HG03469 (cell line): ENCODE results near the gene IFI6.
A peak's percentile ranks its signal among the peaks of the same experiment; 100 is the strongest.
"Not testable (repeated sequence)": the region's sequence is repeated elsewhere in the genome, so short reads cannot be mapped to it uniquely, and the experiment has no call there.

Experiments used
- ATAC-seq: cut with Tn5 transposase; IDR thresholded peaks from one replicate; pipeline ENCODE4 v1.9.1; 2021; ENCODE audit warnings: mild to moderate bottlenecking, moderate library complexity, moderate number of reproducible peaks; ENCODE audit not compliant: unreplicated experiment

IFI6 gene

GRCh38 chr1:27652111-27652864 lies 19.7 kb downstream of the IFI6 start:
- ATAC-seq, result no peak

GRCh38 chr1:27650539-27651175 lies 21.3 kb downstream of the IFI6 start:
- ATAC-seq, result no peak

- no peak for ATAC-seq
Observed at GRCh38 chr1:27650171-27650538, 21.8 kb downstream of the IFI6 start.

GRCh38 chr1:27649306-27649635 lies 22.7 kb downstream of the IFI6 start:
- no peak for ATAC-seq

- ATAC-seq, result no peak
Observed at GRCh38 chr1:27648602-27649305, 23.2 kb downstream of the IFI6 start.

DNA sequence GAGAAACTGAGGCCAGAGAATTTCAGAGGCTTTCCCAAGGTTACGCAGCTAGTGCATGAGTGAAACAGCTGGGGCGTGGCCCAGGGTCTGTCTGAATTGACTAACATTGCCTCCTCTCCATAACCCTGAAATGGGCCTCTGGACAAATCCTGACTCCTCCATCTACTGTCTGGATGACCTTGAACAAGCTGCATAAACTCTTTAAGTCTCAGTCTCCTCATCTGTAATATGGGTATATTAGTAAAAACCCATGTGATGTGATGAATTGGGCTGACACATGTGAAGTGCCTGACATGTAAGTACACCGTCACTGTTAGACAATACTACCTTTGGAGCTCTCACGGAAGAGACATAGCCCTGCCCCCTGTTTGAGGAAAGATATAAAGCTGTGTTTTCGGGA lies 24.7 kb downstream of the IFI6 start:
- ATAC-seq, result no peak

- no peak for ATAC-seq
Observed at GRCh38 chr1:27646676-27647075, 25.3 kb downstream of the IFI6 start.

- no peak for ATAC-seq
Observed at GRCh38 chr1:27645071-27645415, 26.9 kb downstream of the IFI6 start.

DNA sequence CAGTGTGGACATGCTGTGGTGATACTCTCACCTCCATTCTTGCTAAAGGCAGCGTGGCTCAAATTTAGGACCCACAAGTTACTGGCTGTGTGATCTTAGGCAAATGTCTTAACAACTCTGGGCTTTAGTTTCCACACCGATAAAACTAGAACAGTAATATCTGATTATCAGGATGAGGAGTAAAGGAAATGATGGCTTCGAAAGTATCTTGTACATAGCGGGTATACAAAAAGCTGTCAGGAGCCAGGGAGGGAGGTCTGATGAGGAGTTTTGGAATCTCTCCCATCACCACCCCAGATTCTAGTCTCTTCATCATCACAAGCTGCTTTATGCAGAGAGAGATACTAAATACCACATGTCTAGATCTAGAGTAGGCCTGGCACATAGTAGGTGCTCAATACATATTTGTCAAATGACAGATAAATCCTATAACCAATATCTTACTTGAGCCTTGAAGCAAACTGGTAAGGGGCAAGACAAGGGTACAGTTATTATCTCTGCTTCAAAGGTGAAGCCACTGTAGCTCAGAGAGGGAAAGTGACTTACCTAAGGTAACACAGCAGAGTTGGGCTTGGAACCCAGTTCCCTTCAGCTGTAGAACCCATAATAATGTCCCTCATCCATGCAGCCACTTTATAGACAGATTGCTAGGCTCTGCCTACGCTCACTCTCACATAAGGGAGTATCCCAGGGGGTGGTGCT lies 27.5 kb downstream of the IFI6 start:
- ATAC-seq, result no peak

DNA sequence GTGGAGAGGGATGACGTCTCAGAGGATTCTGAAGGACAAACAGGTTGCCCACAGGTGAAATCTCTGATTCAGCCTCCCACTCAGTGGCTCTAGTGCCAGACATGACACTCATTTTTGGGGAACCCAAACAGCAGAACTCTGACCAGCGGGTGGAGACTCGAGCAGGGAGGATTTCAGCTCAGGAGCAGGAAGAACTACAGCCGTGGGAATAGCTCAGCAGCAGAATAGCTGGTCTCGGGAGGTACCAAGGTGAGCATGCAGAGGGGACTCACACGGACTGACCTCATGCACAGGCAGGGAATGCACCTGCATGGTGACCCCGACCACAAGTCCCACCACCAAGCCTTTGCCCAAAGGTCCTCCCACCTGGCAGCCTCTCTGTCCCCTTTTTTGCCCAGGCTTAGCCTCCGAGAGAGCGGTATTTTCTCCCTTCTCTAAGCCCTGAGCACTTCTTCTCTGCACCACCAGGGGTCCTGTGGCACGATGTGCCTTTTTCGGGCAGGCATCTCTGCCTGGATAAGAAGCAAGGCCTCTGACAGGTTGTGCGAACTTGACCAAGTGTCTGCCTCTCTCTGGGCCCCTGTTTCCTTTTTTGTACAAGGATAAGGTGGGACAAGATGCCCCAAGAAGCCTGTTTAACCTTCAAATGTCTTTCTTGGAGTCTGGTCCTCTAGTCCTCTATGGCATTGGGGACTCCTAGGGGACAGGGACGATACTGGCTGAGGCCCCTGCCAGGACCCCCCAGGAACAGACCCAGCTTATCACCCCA lies 28.2 kb downstream of the IFI6 start:
- no peak for ATAC-seq

DNA sequence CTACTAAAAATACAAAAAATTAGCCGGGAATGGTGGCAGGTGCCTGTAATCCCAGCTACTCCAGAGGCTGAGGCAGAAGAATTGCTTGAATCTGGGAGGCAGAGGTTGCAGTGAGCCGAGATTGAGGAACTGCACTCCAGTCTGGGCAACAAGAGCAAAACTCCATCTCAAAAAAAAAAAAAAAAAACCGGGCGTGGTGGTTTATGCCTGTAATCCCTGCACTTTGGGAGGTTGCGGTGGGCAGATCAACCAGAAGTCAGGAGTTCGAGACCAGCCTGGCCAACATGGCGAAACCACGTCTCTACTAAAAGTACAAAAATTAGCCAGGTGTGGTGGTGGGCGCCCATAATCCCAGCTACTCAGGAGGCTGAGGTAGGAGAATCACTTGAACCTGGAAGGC lies 31.5 kb downstream of the IFI6 start:
- not testable (repeated sequence) for ATAC-seq

- no peak for ATAC-seq
Observed at GRCh38 chr1:27638805-27639204, 33.2 kb downstream of the IFI6 start.

GRCh38 chr1:27638047-27638734 lies 33.8 kb downstream of the IFI6 start:
- ATAC-seq, result no peak

GRCh38 chr1:27635396-27636142 lies 36.4 kb downstream of the IFI6 start:
- ATAC-seq, result no peak

DNA sequence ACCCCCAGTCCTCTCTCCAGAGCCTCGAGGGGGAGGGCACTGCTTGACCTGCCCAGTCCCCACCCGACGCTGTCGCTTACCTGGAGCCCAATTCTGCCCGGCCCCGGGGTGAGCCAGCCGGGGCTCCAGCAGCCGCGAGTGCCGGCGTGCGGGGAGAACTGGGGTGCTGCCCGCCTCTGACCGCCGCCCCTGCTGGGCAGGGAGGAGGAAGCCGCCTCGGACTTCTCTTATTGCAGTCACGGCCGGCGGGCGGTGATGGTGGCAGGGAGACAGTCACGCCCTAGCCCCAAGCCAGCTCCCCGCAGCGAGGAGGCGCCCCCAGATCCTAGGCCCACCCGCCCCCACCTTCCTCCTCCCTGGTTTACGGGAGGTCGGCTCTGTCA lies 37.0 kb downstream of the IFI6 start, which contains the start of gene FGR:
FGR (minus strand) TSS at position 201 of the 383 bp plus-strand sequence. CDS start 11,269 bp downstream, outside the sequence.
- no peak for ATAC-seq

DNA sequence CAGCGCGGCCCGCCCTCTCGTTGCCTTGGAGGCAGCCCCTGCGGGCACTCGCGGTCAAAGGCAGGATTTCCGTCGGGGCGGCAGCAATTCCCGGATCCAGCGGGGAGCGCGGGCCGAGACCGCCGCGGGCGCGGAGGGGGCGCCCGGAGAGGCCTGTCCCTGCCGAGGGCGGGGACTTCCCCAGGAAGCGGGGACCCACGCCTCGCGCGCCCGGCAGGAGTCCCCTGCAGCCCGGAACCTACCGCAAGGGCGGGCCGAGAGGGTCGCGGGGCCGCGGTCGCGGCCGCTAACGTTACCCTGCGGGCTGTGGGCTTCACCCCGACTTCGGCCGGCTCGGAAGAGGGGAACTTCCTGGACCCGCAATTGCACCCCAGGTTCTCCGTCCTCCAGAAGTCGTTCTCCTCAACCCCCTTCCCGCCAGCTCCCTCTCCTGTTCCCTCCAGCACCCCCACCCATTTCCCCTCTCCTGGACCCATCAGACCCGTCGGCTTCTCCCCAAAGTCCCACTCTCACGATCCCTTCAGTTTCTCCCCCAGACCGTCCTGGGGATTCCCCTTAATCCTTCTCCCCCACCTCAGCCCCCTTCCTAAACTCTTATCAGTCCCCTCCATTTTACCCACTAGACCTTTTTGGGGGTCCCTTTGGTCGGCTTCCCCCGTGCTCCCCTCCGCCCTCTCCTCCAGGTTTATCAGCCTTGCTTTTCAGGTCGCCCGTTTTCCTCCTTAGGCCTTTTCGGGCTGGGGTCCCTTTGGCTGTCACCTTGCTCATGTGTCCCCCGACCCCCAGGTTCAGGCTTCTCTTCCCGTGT lies 37.6 kb downstream of the IFI6 start:
- no peak for ATAC-seq

DNA sequence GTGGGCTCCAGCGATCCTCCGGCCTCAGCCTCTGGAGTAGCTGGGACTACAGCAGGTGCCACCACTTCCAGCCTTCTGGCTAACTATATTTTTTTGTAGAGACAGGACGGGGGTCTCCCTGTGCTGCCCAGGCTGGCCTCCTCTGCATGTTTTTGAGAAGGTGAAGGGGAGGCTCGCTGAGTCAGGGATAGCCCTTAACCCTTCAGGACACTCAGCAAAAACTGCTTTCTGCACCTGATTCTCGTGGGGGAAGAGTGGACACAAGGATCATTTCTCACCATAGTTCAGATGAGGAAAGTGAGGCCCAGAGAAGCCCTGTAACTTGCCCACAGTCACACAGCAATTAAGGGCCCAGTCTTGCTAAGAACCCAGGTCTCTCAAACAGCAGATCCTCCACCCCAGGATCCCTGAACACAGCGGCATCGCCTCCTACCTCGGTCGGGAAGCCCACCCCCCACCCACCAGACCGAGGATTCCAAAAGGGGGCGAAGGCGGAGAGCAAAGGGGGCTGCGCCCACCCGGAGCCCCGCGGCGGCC lies 38.3 kb downstream of the IFI6 start:
- no peak for ATAC-seq

- peak; percentile 2 for ATAC-seq
Observed at GRCh38 chr1:27633298-27633610, 38.7 kb downstream of the IFI6 start.
